ENCODE data around the gene PAQR9.

DNA sequence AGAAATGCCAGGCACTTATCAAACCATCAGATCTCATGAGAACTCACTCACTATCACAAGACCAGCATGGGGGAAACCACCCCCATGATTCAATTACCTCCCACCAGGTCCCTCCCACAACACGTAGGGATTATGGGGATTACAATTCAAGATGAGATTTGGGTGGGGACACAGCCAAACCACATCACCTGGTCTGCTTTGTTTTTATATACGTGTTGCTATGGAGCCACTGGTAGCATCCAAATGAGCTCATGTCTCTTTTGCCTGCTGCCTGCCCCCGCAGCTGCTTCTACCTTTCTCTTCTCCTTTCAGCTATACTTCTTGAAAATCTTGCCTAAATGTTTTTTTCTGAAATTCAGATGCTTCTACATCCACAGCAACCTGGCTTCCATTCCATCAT is 47.8 kb downstream of the PAQR9 start:
- TF ChIP-seq AHR (CRISPR knock-in tag; IDR thresholded peaks at IDR 0.05) = no peak
- TF ChIP-seq MEIS1 (CRISPR knock-in tag; IDR thresholded peaks at IDR 0.05; ENCODE audit: borderline replicate concordance) = no peak
- no peak for TF ChIP-seq SP1 (IDR thresholded peaks at IDR 0.05)
- TF ChIP-seq SP1 (CRISPR knock-in tag; IDR thresholded peaks at IDR 0.05) = no peak
- no peak for TF ChIP-seq NFATC3 (CRISPR knock-in tag; IDR thresholded peaks at IDR 0.05)
- no peak for TF ChIP-seq U2AF1 (optimal IDR thresholded peaks at IDR 0.05; ENCODE audit: low read depth, low read length)
- no peak for TF ChIP-seq RBFOX2 (IDR thresholded peaks at IDR 0.05; ENCODE audit: low read depth, low read length)
- no peak for TF ChIP-seq SRF (IDR thresholded peaks at IDR 0.05; ENCODE audit: low read depth, low read length)
- no peak for TF ChIP-seq JDP2 (CRISPR knock-in tag; IDR thresholded peaks at IDR 0.05; ENCODE audit: borderline replicate concordance)
